ENCODE results near the gene AMIGO3. TPM values are rescaled to one million over a fixed set of nuclear protein-coding genes. Genes with fewer than 3 reads are reported as not detected.

Gene AMIGO3
- total RNA-seq, 1 experiment from 2014 or later: 0.32 TPM

DNA sequence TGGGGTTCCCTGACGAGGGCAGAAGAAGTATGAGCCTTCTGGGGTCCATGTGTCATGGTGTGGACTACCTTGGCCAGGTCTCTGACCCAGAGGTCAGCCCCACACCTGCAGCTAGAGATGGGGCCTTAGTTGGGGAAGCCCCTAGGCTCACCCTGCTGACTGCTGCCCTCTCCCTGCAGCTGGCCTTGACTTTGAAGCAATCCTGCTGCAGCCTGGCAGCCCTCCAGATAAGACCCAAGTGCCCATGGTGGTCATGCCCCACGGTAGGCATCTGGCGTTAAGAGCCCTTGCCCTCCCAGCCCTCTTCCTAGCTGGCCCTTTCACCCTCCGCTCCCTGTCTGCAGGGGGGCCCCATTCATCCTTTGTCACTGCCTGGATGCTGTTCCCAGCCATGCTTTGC is 37.9 kb downstream of the AMIGO3 start:
- Histone ChIP-seq H3K4me3 (replicated peaks in 1 of 2; ENCODE audit: low read depth in 1 of 2, low read length in 2 of 2) (no peak overlapping the region), H4K20me1 (ENCODE audit: insufficient read depth) (no peaks in the 10 kb centered on the region), H3K9ac (ENCODE audit: low read length) (no peak overlapping the region), H3K27me3 (ENCODE audit: insufficient read depth, low read length) (no peaks in the 10 kb centered on the region), H3K4me1 (ENCODE audit: control insufficient read depth in 1 of 2, insufficient read depth in 2 of 2, low read length in 2 of 2) (no peaks in the 10 kb centered on the region), H3K9me3 (ENCODE audit: control insufficient read depth in 1 of 2, insufficient read depth in 1 of 2, low read depth in 1 of 2, low read length in 2 of 2) (no peaks in the 10 kb centered on the region), H3K36me3 (ENCODE audit: control insufficient read depth in 1 of 2, insufficient read depth in 2 of 2, low read length in 2 of 2) (peaks cover 27 to 62% of the 10 kb centered on the region in 2 experiments; a peak in 3 of 4 replicates), H3K4me2 (ENCODE audit: low read length) (no peak overlapping the region), H3K27ac (ENCODE audit: low read depth, low read length) (no peak overlapping the region), H3K79me2 (ENCODE audit: insufficient read depth, low read length) (peaks cover 4% of the 10 kb centered on the region; the same call in 1 of the 2 replicates), H2AFZ (ENCODE audit: low read depth, low read length, poor library complexity, severe bottlenecking) (no peak overlapping the region), H3K9me2 (ENCODE audit: insufficient read depth) (no peaks in the 10 kb centered on the region)
- ChIA-PET POLR2A (no interaction called here), CTCF (no interaction called here), RAD21 (ENCODE audit: low non-redundant PET in 1 of 2, low total read pairs in 2 of 2, uncharacterized antibody in 2 of 2, unreplicated experiment in 2 of 2) (no interaction called here)
- TF ChIP-seq JUND (IDR thresholded peaks at IDR 0.05): no peak
- TF ChIP-seq, protein P1, sequence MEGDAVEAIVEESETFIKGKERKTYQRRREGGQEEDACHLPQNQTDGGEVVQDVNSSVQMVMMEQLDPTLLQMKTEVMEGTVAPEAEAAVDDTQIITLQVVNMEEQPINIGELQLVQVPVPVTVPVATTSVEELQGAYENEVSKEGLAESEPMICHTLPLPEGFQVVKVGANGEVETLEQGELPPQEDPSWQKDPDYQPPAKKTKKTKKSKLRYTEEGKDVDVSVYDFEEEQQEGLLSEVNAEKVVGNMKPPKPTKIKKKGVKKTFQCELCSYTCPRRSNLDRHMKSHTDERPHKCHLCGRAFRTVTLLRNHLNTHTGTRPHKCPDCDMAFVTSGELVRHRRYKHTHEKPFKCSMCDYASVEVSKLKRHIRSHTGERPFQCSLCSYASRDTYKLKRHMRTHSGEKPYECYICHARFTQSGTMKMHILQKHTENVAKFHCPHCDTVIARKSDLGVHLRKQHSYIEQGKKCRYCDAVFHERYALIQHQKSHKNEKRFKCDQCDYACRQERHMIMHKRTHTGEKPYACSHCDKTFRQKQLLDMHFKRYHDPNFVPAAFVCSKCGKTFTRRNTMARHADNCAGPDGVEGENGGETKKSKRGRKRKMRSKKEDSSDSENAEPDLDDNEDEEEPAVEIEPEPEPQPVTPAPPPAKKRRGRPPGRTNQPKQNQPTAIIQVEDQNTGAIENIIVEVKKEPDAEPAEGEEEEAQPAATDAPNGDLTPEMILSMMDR (IDR thresholded peaks at IDR 0.05 in 2 of 3, conservative IDR thresholded peaks at IDR 0.05 in 1 of 3; ENCODE audit: borderline replicate concordance in 1 of 3, insufficient read depth in 1 of 3, low read depth in 2 of 3, low read length in 2 of 3): no peak
- TF ChIP-seq EZH2phosphoT487 (IDR thresholded peaks at IDR 0.05; ENCODE audit: borderline replicate concordance): no peak
- TF ChIP-seq SP1 (IDR thresholded peaks at IDR 0.05; ENCODE audit: low read depth): no peak
- no peak for ATAC-seq
- DNase-seq (ENCODE audit: low read depth, low spot score): no peak
- intact Hi-C loops (cut with micrococcal nuclease): no loop called here
- no TSS peak for BruUV-seq (replicated peaks)

DNA sequence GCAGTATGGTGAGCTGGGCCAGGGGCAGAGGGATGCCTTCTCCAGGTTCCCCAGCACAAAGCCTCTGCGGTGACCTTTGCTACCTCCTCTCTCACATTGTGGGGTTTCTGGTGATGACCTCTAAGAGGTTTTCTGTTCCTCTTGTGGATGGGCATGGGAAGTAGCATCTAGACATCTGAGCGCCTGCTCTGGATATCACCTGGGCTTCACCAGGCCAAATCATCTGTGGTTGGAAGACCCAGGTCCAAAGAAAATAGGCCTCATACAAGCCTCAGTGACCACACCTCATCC is 38.3 kb downstream of the AMIGO3 start:
- Histone ChIP-seq H3K4me2 (ENCODE audit: low read length) (no peak overlapping the region), H3K36me3 (ENCODE audit: control insufficient read depth in 1 of 2, insufficient read depth in 2 of 2, low read length in 2 of 2) (peaks cover 30 to 66% of the 10 kb centered on the region in 2 experiments; a peak in 3 of 4 replicates), H3K9me3 (ENCODE audit: control insufficient read depth in 1 of 2, insufficient read depth in 1 of 2, low read depth in 1 of 2, low read length in 2 of 2) (no peaks in the 10 kb centered on the region), H2AFZ (ENCODE audit: low read depth, low read length, poor library complexity, severe bottlenecking) (no peak overlapping the region), H3K9me2 (ENCODE audit: insufficient read depth) (no peaks in the 10 kb centered on the region), H3K4me1 (ENCODE audit: control insufficient read depth in 1 of 2, insufficient read depth in 2 of 2, low read length in 2 of 2) (no peaks in the 10 kb centered on the region), H4K20me1 (ENCODE audit: insufficient read depth) (no peaks in the 10 kb centered on the region), H3K4me3 (replicated peaks in 1 of 2; ENCODE audit: low read depth in 1 of 2, low read length in 2 of 2) (no peak overlapping the region), H3K27me3 (ENCODE audit: insufficient read depth, low read length) (no peaks in the 10 kb centered on the region), H3K79me2 (ENCODE audit: insufficient read depth, low read length) (peaks cover 8% of the 10 kb centered on the region; the same call in 1 of the 2 replicates), H3K27ac (ENCODE audit: low read depth, low read length) (no peak overlapping the region), H3K9ac (ENCODE audit: low read length) (no peak overlapping the region)
- ChIA-PET RAD21 (ENCODE audit: low non-redundant PET in 1 of 2, low total read pairs in 2 of 2, uncharacterized antibody in 2 of 2, unreplicated experiment in 2 of 2) (no interaction called here), POLR2A (no interaction called here), CTCF (no interaction called here)
- TF ChIP-seq ELF1 (IDR thresholded peaks at IDR 0.05; ENCODE audit: borderline replicate concordance, low read depth) (no peak), RAD21 (IDR thresholded peaks at IDR 0.05; ENCODE audit: low read depth) (no peak), CEBPB (IDR thresholded peaks at IDR 0.05; ENCODE audit: low read depth) (no peak), EZH2phosphoT487 (IDR thresholded peaks at IDR 0.05; ENCODE audit: borderline replicate concordance) (no peak), FOSL1 (IDR thresholded peaks at IDR 0.05; ENCODE audit: low read depth) (no peak), TCF7L2 (IDR thresholded peaks at IDR 0.05; ENCODE audit: borderline replicate concordance, extremely low read depth, insufficient read depth, insufficient read length) (no peak), ZNF274 (IDR thresholded peaks at IDR 0.05; ENCODE audit: low read depth, low read length) (no peak)
- intact Hi-C loops (cut with micrococcal nuclease): no loop called here
- DNase-seq (ENCODE audit: low read depth, low spot score) (no peak), ATAC-seq (no peak)
- BruUV-seq (replicated peaks): no TSS peak

Data from HCT116 (cell line).